HG02678 (cell line): ENCODE measurements around the gene NGDN.
A peak's percentile ranks its signal among the peaks of the same experiment; 100 is the strongest.
"Not testable (repeated sequence)": the region's sequence is repeated elsewhere in the genome, so short reads cannot be mapped to it uniquely, and the experiment has no call there.

ENCODE experiments used
- ATAC-seq: cut with Tn5 transposase; IDR thresholded peaks from one replicate; pipeline ENCODE4 v1.9.1; 2021; ENCODE audit warnings: mild to moderate bottlenecking, moderate library complexity; ENCODE audit not compliant: unreplicated experiment

Gene NGDN, protein sequence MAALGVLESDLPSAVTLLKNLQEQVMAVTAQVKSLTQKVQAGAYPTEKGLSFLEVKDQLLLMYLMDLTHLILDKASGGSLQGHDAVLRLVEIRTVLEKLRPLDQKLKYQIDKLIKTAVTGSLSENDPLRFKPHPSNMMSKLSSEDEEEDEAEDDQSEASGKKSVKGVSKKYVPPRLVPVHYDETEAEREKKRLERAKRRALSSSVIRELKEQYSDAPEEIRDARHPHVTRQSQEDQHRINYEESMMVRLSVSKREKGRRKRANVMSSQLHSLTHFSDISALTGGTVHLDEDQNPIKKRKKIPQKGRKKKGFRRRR

DNA sequence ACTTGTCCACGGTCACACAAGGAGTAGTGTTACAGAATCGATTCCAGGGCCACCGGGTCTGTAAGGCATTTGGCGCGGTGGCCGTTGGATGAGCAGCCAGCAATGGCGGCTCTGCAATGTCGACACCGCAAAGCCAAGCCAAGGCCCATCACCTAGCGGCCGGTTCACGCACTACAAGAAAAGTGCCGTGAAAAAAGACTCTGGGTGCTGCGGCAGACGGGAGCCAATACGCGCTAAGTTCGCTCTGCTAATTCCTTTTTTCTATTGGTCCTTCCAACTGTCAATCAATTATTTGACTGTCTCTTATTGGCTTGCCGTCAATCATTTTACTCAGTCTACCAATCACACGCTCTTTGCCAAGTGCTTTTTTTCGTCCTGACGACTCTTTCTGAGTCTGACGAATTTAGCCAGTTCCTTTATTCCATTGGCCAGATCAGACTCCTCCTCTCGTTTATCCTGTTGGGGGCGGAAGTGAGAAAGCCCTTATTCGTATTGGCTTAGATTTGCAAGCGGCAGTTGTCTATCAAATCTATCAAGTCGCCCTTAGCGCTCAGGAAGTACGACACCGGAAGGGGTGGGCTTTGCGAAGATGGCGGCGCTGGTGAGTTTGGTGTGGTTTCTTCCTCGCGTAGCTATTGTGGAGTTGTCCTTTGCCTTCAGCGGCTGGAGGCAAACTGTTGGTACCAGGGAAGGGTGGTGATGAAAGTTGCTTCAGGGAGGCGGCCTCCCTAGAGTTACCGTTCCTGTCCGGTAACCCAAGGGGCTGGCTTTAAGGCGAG, at the start of gene NGDN:
Gene NGDN (plus strand): TSS at position 577 of the 779 bp plus-strand sequence. CDS start 13 bp downstream, at position 590.
- ATAC-seq = peak; percentile 96

DNA sequence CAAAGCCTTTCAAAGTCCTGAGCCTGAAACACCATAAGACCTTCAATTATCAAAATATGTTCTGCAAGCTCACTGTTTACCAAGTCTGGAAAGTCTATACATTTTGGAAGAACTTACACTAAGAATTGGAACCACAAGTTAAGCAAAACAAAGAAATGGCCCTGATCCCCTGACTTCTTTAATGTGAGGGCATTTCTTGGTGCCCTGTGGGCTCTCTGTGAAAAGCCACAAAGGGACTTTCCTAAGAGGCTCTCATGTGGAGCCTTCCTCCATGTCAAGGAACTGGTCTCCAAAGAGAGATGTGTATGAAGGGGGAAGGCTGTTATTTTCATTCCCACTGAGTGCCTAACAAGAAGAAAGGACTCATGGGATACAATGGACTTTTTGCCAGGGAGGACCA, 47.9 kb upstream of the NGDN start:
- ATAC-seq = no peak

GRCh38 chr14:23423657-23424056, 45.8 kb upstream of the NGDN start:
- no peak for ATAC-seq

- ATAC-seq = no peak
Measured at GRCh38 chr14:23425169-23425568, 44.3 kb upstream of the NGDN start.

DNA sequence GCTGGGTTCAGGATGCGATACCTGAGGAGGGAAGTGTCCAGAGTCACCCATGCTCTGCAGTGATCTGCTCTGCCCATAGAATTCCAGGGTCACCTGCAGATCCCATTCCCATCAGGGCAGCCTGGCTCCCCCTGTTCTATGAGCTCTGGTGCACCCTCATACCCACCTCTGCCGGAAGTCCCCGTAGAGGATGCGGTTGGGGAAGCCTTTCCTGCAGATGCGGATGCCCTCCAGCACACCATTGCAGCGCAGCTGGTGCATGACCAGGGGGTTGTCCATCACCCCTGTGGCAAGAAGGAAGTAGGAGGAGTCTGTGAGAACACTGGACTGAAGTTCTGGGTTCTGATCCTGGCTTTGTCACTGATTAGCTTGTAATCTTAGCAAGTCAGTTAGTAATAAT, 43.7 kb upstream of the NGDN start:
- ATAC-seq = not testable (repeated sequence)

DNA sequence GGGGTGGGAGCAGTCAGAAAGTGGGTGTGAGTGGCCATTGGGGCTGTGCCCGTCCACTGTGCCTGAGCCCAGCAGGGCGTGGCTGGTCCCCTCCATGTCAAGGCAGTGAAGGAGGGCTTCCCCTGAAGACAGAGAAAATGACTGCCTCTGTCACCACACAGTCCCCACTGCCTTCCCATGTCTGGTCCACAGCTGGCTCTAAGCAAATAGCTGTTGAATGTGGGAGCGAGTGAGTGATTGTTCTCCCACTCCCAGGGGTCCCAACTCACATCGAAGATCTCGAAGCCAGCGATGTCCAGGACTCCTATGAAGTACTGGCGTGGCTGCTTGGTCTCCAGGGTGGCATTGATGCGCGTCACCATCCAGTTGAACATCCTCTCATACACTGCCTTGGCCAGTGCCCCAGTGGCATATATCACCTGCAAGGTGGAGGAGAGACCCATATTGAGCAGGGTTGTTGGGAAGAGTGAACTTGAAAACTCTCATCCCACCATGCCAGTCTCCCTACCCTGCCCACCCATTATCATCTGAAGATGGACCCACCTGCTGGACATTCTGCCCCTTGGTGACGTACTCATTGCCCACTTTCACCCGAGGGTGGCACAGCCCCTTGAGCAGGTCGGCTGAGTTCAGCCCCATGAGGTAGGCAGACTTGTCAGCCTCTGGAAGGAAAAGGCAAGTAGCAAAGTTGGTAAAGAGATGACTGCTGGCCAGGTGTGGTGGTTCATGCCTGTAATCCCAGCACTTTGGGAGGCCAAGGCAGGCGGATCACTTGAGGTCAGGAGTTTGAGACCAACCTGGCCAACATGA, 40.6 kb upstream of the NGDN start:
- ATAC-seq = no peak

DNA sequence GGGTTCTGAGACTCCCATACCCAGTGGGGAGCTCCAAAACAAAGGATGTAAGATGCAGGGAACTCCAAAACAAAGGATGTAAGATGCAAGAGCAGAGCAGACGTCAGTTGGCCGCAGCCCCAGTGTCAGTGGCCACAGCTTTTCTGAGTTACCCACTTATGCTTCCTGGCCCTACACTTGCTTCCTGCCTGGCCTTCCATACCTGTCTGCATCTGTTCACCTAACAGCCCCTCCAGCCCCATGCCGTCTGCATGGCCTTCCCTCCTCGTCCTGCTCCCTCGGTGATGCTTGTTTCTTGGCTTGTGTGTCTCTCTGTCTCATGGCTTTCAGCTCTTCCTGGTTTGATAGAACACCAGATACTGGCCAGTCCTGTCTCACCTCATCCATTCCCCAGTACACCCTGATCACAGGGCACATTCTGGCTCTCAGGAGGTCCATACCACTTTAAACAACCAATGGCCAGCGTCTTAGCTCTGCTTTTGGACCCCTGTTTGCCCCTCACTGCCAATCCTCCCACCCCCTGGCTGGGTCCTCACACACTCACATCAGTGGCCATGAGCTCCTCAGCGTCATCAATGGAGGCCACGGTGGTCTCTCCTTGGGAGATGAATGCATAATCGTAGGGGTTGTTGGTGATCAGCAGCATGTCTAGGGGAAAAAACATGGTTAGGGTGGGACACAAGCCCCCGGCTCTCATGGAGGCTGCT, 39.3 kb upstream of the NGDN start:
- ATAC-seq = no peak

- ATAC-seq = no peak
Measured at GRCh38 chr14:23430723-23431085, 38.8 kb upstream of the NGDN start.

DNA sequence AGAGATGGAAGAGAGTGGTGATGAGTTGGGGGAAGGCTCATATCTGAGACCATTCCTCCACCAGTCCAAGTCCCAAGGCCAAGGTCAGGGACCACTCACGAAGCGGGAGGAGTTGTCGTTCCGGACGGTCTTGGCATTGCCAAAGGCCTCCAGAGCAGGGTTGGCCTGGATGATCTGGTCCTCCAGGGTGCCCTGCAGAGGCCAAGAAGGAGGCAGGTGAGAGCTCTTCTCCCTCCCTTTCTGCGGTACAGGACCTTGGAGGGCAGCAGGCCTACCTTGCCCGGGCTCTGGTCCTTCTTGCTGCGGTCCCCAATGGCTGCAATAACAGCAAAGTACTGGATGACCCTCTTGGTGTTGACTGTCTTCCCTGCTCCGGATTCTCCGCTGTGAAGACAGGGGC, 38.0 kb upstream of the NGDN start:
- ATAC-seq = no peak

DNA sequence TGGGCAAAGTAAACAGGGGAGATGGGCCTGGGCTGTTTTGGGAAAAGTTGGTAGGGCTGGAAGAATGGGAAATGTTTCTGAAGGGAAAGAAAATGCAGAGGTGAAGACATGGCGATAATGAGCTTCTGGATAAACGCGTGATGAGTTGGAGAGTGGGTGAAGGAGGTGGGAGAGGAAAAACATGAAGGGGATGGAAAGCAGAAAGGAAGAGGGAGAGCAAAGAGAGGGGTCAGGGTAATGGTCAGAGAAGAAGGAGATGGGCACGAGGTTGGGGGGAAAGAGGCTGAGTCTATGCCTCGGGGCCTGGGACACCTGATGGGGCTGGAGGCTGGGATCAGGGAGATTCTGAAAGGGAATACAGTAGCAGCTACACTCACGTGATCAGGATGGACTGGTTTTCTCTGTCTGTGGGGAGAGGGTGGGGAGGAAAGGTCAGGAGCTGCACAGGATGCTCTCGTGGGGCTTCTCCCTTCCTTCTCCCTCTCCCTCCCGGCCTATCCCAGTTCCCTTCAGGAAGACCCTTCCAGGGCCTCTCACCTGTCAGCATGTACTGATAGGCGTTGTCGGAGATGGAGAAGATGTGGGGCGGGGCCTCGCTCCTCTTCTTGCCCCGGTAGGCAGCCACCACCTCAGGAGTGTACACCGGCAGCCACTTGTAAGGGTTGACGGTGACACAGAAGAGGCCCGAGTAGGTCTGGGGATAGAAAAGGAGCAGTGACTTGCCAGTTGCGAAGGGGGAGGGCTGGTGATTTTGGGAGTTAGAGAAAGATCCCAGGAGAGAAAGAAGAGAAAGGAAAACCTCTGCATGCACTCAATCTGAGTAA, 37.2 kb upstream of the NGDN start:
- ATAC-seq = no peak

DNA sequence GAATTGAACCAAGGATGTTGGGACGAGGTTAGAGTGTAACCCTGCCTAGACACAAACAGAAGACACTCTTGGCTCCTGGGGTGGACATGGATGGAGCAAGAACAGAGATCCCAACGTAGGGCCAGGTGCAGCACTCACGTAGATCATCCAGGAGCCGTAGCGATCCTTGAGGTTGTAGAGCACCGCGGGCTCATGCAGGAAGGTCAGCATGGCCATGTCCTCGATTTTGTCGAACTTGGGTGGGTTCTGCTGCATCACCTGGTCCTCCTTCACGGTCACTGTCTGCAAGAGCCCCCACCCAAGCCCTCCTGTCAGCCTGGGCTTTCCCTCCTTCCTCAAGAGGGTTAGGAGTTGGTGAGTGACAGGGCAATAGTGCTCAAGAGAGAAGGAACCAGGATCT, 36.6 kb upstream of the NGDN start:
- no peak for ATAC-seq

GRCh38 chr14:23433457-23433856, 36.0 kb upstream of the NGDN start:
- ATAC-seq = no peak

- no peak for ATAC-seq
Measured at GRCh38 chr14:23434488-23435222, 34.8 kb upstream of the NGDN start.

GRCh38 chr14:23435543-23436326, 33.8 kb upstream of the NGDN start, which contains the start of gene MYH7:
Gene MYH7 (minus strand): TSS chr14:23435660. CDS start chr14:23433732, 1,928 bp downstream.
- ATAC-seq = no peak

DNA sequence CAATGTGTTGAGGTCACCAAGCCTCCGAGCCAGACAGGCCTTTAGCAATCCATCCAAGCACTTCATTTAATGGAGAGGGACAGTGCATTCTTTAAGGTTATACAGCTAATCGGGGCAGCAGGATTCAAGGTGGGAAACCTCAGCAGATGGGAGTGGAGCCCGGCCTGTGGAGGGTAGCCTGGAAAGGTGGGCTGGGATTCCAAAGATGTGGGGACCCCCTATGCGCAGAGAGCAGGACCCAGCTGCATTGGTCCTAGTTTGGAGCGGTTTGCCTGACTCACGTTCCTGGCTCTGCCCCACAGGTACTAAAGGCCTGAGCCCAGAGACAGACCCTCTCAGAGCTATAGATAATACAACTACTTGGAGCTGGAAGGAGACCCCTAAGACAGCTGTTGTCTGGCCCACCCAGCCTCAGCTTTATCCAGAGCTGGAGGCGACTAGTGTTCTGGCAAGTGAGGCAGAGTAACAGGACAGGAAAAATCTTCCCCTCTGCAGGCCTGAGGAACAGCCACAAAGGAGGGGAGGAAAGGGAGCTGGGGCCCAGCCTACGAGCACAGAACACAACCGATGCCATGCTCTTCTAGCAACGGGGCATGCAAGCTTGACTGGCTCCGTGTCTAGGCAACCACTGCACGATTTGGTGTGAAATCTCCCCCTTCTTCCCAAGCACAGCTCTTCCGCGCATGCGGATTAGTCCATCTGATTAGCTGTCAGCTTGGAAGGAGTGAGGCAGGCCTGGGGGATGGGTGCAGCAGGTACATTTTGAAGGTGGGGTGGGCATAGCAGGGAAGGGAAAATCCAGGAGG, 33.0 kb upstream of the NGDN start:
- ATAC-seq = no peak

DNA sequence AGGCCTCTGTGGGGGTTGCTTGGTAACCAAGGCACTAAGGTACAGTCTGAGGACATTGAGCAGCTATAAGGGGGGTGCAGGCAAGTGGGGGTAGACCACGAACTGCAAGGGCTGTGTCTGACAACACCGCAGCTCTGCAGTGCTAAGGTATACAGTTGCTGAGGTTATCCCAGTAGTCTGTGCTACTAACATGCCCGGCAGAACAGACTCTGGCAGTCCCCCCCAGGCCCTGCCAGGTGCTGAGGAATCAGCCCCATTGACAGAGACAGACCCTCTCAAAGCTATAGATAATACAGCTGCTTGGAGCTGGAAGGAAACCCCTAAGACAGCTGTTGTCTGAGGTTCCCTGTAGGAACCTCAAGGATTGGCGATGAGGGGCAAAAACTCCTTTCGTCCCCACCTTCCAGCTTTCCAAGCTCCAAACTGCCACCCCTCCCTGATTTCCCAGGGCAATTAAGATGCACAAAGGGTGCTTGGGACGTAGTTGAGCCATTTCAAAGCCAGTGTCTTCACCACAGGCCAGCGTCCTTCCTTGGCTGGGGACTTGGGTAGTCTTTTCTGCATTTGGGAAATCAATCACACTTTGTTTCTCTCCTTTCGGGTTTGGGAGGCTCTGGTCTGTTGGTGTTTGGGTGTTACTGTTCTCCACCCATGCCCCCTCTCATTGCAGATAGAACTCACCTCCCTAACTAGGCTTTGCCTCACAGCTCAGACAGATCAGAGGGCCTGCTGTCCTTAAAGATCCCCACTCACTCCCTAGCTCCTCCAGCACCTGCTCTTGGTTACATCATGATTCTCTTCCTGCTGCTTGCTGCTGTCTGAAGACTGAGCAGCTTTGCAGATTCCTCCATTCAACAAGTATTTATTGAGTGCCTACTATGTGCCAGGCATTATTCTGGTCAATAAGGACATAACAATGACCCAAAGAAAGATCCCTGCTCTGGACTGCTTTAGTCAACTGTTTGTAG, 32.1 kb upstream of the NGDN start:
- no peak for ATAC-seq
